ENCODE results near the gene MAU2. TPM values are rescaled to one million over a fixed set of nuclear protein-coding genes. Genes with fewer than 3 reads are reported as not detected.
"Not testable (repeated sequence)": the region's sequence is repeated elsewhere in the genome, so short reads cannot be mapped to it uniquely, and the experiment has no call there.

The MAU2 gene
- polyA plus RNA-seq, 4 donors, result 40.8 to 51.1 (median 47.3) TPM

GRCh38 chr19:19380316-19380715, 59.7 kb downstream of the MAU2 start:
- DNase-seq (ENCODE audit: low read depth in 4 of 4, low spot score in 3 of 4), result not testable (repeated sequence)

- no peak for DNase-seq (ENCODE audit: low read depth in 4 of 4, low spot score in 3 of 4)
Measured at GRCh38 chr19:19381007-19381926, 60.6 kb downstream of the MAU2 start.

GRCh38 chr19:19382118-19382517, 61.5 kb downstream of the MAU2 start:
- no peak for DNase-seq (ENCODE audit: low read depth in 4 of 4, low spot score in 3 of 4)

GRCh38 chr19:19384486-19384885, 63.9 kb downstream of the MAU2 start:
- no peak for DNase-seq (ENCODE audit: low read depth in 4 of 4, low spot score in 3 of 4)

- peak; percentile 97 to 99 (median 98) for DNase-seq (ENCODE audit: low read depth in 4 of 4, low spot score in 3 of 4)
Measured at GRCh38 chr19:19385131-19385895, 64.7 kb downstream of the MAU2 start.

- DNase-seq (ENCODE audit: low read depth in 4 of 4, low spot score in 3 of 4), result no peak
Measured at GRCh38 chr19:19385896-19386869, 65.6 kb downstream of the MAU2 start.

- no peak for DNase-seq (ENCODE audit: low read depth in 4 of 4, low spot score in 3 of 4)
Measured at GRCh38 chr19:19387108-19387507, 66.5 kb downstream of the MAU2 start.

- no peak for DNase-seq (ENCODE audit: low read depth in 4 of 4, low spot score in 3 of 4)
Measured at GRCh38 chr19:19388568-19389555, 68.2 kb downstream of the MAU2 start.

GRCh38 chr19:19389683-19390082, 69.1 kb downstream of the MAU2 start:
- DNase-seq (ENCODE audit: low read depth in 4 of 4, low spot score in 3 of 4), result not testable (repeated sequence)

GRCh38 chr19:19394333-19394732, 73.7 kb downstream of the MAU2 start:
- DNase-seq (ENCODE audit: low read depth in 4 of 4, low spot score in 3 of 4), result not testable (repeated sequence)

- DNase-seq (ENCODE audit: low read depth in 4 of 4, low spot score in 3 of 4), result no peak
Measured at GRCh38 chr19:19399733-19400433, 79.3 kb downstream of the MAU2 start.

- DNase-seq (ENCODE audit: low read depth in 4 of 4, low spot score in 3 of 4), result no peak
Measured at GRCh38 chr19:19402656-19403372, 82.2 kb downstream of the MAU2 start.

- no peak for DNase-seq (ENCODE audit: low read depth in 4 of 4, low spot score in 3 of 4)
Measured at GRCh38 chr19:19403373-19403901, 82.8 kb downstream of the MAU2 start.

- peak; percentile 81 to 87 (median 84) for DNase-seq (ENCODE audit: low read depth in 4 of 4, low spot score in 3 of 4)
Measured at GRCh38 chr19:19404879-19405860, 84.5 kb downstream of the MAU2 start, which contains the start of gene GATAD2A. Gene GATAD2A, plus strand, starts transcription at chr19:19405675. Its CDS starts 59,671 bp downstream, at chr19:19465346.

- no peak for DNase-seq (ENCODE audit: low read depth in 4 of 4, low spot score in 3 of 4)
Measured at GRCh38 chr19:19405971-19406877, 85.6 kb downstream of the MAU2 start.

All from right renal pelvis (tissue), 4 donors.